Measurements from ENCODE around the gene GLIS1. TPM values are rescaled to one million over a fixed set of nuclear protein-coding genes. Genes with fewer than 3 reads are reported as not detected.

The GLIS1 gene
- total RNA-seq, 4 donors from 2014 or later, result 0.16 to 0.27 TPM; not detected in 2

DNA sequence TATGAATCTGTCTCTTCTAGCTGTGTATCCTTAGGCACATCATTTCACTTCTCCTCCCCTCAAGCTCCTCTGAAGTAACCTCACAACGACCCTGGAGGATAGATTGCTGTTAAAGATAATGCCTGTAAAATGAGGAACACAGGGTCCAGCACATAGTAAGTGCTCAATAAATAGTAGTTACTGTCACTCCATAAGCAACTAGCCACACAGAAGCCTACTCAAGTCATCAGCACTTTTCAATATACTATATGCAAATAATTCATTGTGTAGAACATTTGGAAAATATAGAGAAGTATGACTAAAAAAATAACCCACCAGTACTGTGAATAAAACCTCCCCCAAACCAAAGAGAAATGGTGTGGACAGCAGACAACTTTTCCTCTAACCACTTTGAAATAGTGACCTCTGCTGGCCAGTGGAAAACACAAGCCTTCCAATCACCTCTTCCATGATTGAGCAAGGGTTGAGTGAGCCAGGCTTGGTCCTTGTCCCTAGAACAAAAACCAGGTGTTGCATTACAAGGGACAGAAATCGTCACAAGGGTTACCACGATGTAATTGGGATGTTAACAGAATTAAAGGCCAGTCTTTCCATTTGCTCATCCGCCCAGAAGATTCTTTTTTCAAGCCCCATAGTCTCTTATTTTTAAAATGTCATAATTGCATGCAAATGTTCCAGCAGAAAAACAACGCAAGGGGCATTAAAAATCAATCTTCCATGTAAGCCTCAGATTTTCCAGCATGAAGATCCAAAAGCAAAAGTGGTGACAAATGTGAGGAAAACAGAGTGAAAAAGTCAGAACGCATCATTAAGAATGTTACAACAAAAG lies 15.7 kb upstream of the GLIS1 start:
- Histone ChIP-seq H3K4me3 (no peak overlapping the region), H3K27me3 (no peaks in the 10 kb centered on the region), H3K27ac (no peak overlapping the region), H3K4me1 (no peaks in the 10 kb centered on the region), H3K9me3 (no peaks in the 10 kb centered on the region), H3K36me3 (no peaks in the 10 kb centered on the region)
- 39 to 62% methylated on average over 4 to 6 of the region's 6 CpGs for WGBS, 2 donors (ENCODE audit: low coverage in 1 of 2)
- no peak for ATAC-seq
- no peak for TF ChIP-seq EP300 (IDR thresholded peaks at IDR 0.05)
- TF ChIP-seq, protein P1, sequence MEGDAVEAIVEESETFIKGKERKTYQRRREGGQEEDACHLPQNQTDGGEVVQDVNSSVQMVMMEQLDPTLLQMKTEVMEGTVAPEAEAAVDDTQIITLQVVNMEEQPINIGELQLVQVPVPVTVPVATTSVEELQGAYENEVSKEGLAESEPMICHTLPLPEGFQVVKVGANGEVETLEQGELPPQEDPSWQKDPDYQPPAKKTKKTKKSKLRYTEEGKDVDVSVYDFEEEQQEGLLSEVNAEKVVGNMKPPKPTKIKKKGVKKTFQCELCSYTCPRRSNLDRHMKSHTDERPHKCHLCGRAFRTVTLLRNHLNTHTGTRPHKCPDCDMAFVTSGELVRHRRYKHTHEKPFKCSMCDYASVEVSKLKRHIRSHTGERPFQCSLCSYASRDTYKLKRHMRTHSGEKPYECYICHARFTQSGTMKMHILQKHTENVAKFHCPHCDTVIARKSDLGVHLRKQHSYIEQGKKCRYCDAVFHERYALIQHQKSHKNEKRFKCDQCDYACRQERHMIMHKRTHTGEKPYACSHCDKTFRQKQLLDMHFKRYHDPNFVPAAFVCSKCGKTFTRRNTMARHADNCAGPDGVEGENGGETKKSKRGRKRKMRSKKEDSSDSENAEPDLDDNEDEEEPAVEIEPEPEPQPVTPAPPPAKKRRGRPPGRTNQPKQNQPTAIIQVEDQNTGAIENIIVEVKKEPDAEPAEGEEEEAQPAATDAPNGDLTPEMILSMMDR (IDR thresholded peaks at IDR 0.05), result peak; percentile 8 to 69 (median 54)

DNA sequence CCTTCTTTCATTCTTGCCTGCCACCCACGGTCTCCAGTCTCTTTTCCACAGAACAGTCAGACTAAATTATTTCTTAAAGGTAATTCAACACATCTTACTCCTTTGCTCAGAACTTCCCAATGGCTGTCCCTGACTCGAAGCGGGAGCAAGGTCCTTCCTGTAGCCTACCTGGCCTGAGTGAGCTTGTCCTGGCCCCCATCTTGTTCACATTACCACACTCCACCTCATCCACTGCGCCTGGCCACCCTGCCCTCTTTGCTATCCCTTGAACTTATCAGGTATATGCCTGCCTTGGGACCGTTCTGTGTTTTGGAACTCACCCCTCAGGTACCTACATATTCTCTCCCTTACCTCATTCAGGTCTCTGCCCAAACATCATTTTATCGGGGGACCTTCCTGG lies 13.3 kb upstream of the GLIS1 start:
- H3K9me3 ChIP-seq, result no peaks in the 10 kb centered on the region
- TF ChIP-seq, protein P1 (IDR thresholded peaks at IDR 0.05), result no peak
- no peak for TF ChIP-seq POLR2AphosphoS5 (IDR thresholded peaks at IDR 0.05)
- TF ChIP-seq POLR2A (IDR thresholded peaks at IDR 0.05), result no peak
- TF ChIP-seq EP300 (IDR thresholded peaks at IDR 0.05), result no peak
- H3K36me3 ChIP-seq, result no peaks in the 10 kb centered on the region
- 93 to 95% methylated on average over 5 to 6 of the region's 6 CpGs for WGBS, 2 donors (ENCODE audit: low coverage in 1 of 2)
- no peak overlapping the region for H3K27ac ChIP-seq
- no peak for ATAC-seq
- H3K27me3 ChIP-seq, result no peaks in the 10 kb centered on the region
- H3K4me3 ChIP-seq, result no peak overlapping the region
- no peaks in the 10 kb centered on the region for H3K4me1 ChIP-seq

DNA sequence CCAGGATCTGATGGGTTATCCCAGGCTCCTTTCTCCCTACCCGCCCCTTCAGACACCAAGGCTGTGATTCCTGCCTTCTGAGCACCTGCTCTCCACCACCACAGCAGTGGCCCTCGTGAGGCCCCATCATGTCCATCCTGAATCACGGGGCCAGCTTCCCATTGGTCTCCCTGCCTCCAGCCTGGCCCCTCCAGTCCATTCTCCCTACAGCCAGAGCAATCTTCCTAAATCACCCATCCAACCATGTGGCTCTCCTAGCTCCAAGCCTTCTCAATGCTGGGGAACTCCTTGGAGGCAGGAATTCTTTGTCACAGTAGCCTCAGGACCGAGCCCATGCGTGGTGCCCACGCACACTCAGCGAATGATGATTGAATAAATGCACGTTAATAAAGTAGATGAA lies 8.9 kb upstream of the GLIS1 start:
- no peak for TF ChIP-seq POLR2AphosphoS5 (IDR thresholded peaks at IDR 0.05)
- TF ChIP-seq, protein P1 (IDR thresholded peaks at IDR 0.05), result no peak
- TF ChIP-seq EP300 (IDR thresholded peaks at IDR 0.05), result no peak
- no peak for TF ChIP-seq POLR2A (IDR thresholded peaks at IDR 0.05)
- WGBS, 2 donors (ENCODE audit: low coverage in 1 of 2), result 55 to 89% methylated on average over 3 to 5 of the region's 8 CpGs

DNA sequence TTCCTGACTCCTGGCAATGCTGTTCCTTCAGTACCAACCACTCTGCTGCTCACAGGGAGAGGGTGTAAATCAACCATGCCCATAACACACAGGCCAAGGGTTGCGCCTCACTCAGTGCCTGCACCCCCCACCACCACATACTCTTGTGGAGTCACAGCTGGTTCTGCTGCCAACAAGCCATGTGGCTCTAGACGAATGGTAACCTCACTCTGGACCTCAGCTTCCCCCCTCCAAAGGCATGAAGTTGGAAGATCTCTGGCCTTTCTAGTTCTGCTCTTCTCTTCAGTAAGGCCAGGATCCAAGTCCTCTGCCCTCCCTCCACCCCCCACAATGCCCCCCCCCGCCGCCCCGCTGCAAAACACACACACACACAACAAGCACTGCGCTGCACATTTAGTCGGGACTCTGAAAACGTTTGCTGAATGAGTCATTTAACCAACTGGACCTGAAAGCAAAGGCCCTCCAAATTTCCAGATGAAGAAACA lies 1.7 kb upstream of the GLIS1 start:
- Histone ChIP-seq H3K4me3 (no peak overlapping the region), H3K9me3 (no peaks in the 10 kb centered on the region), H3K36me3 (no peaks in the 10 kb centered on the region), H3K4me1 (peaks cover 0 to 28% (median 17%) of the 10 kb centered on the region in 3 donors), H3K27me3 (peaks cover 79% of the 10 kb centered on the region), H3K27ac (no peak overlapping the region)
- TF ChIP-seq, protein P1 (IDR thresholded peaks at IDR 0.05), result no peak
- TF ChIP-seq EP300 (IDR thresholded peaks at IDR 0.05) (no peak), POLR2AphosphoS5 (IDR thresholded peaks at IDR 0.05) (no peak), POLR2A (IDR thresholded peaks at IDR 0.05) (no peak)
- 86% methylated on average over 1 of the region's 8 CpGs; no CpG with 5 or more reads in 1 of the 2 donors for WGBS, 2 donors (ENCODE audit: low coverage in 1 of 2)
- ATAC-seq, result no peak

More for the DNA sequence above, 8.9 kb upstream of the GLIS1 start:
- ATAC-seq, result no peak
- H3K27me3 ChIP-seq, result peaks cover 14% of the 10 kb centered on the region
- no peak overlapping the region for H3K27ac ChIP-seq
- no peaks in the 10 kb centered on the region for H3K36me3 ChIP-seq
- H3K9me3 ChIP-seq, result no peaks in the 10 kb centered on the region
- H3K4me1 ChIP-seq, result no peaks in the 10 kb centered on the region
- H3K4me3 ChIP-seq, result no peak overlapping the region
